H1 (cell line): ENCODE results near the gene PIK3C2G.

Experiments
- CREB1 ChIP-seq: IDR thresholded peaks from 2 replicates; pipeline ENCODE4 v1.6.1; 2012; ENCODE audit warnings: inconsistent platforms
- EZH2 ChIP-seq: fragments of 200-600 bp; sonication (generic); IDR thresholded peaks from 2 replicates; pipeline ENCODE4 v1.7.1; 2012; ENCODE audit warnings: low read depth, mild to moderate bottlenecking, moderate library complexity, low read length, inconsistent platforms; ENCODE audit not compliant: severe bottlenecking
- GTF2F1 ChIP-seq: IDR thresholded peaks from 2 replicates; pipeline ENCODE4 v1.6.1; 2012; ENCODE audit warnings: low read depth, low read length, improper control_type of control experiment, borderline replicate concordance
- HDAC2 ChIP-seq, 2 experiments: fragments of 300-600 bp in 1 of 2; sonication (generic) in 1 of 2; IDR thresholded peaks; 2 replicates each; pipeline ENCODE4 v1.6.1; 2011 to 2012; ENCODE audit warnings: low read depth in 2 of 2, low read length in 2 of 2, mild to moderate bottlenecking in 2 of 2, moderate library complexity in 2 of 2, borderline replicate concordance in 1 of 2, inconsistent platforms in 1 of 2
- HDAC6 ChIP-seq: IDR thresholded peaks from one replicate; pipeline ENCODE4 v1.7.1; 2012; ENCODE audit warnings: low read depth, mild to moderate bottlenecking, inconsistent platforms, low read length, moderate library complexity
- RFX5 ChIP-seq: IDR thresholded peaks from 2 replicates; pipeline ENCODE4 v1.6.1; 2011; ENCODE audit warnings: low read depth, low read length, improper control_type of control experiment, borderline replicate concordance
- SIX5 ChIP-seq: IDR thresholded peaks from 2 replicates; pipeline ENCODE4 v1.6.1; 2011; ENCODE audit warnings: mild to moderate bottlenecking, low read depth, low read length
- ZNF274 ChIP-seq: IDR thresholded peaks from 2 replicates; pipeline ENCODE4 v1.7.0; 2012; ENCODE audit warnings: low read length, borderline replicate concordance; ENCODE audit errors: extremely low read depth
- TF ChIP-seq, protein P1 (sequence below): IDR thresholded peaks from 2 replicates; pipeline ENCODE4 v1.6.1; 2012; ENCODE audit warnings: inconsistent platforms

GRCh38 chr12:18564306-18564705 lies 303.0 kb downstream of the PIK3C2G start:
- TF ChIP-seq CREB1 (no peak), ZNF274 (no peak), EZH2 (no peak), GTF2F1 (no peak), RFX5 (no peak), HDAC2 (IDR thresholded peaks at IDR 0.05; ENCODE audit: borderline replicate concordance in 1 of 2, low read depth in 2 of 2, low read length in 2 of 2) (no peak), HDAC6 (no peak), SIX5 (no peak)
- TF ChIP-seq, protein P1, sequence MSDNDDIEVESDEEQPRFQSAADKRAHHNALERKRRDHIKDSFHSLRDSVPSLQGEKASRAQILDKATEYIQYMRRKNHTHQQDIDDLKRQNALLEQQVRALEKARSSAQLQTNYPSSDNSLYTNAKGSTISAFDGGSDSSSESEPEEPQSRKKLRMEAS = no peak
